Vagina (tissue), 2 donors: ENCODE results near the gene ECE1.

Experiments used
- CTCF ChIP-seq, 3 experiments: fragments of 450-650 bp in 2 of 3; fragments of 200-600 bp in 1 of 3; sonication (generic) in 1 of 3; IDR thresholded peaks; one replicate each; pipeline ENCODE4 v1.5.1; 2017 to 2019; ENCODE audit warnings: antibody characterized with exemption in 3 of 3, mild to moderate bottlenecking in 2 of 3, moderate library complexity in 2 of 3
- POLR2A ChIP-seq, 2 donors: fragments of 450-650 bp; IDR thresholded peaks; one replicate each; pipeline ENCODE4 v1.6.1; 2017; ENCODE audit warnings: antibody characterized with exemption in 2 of 2, mild to moderate bottlenecking in 2 of 2, moderate library complexity in 2 of 2
- POLR2AphosphoS5 ChIP-seq, 2 donors: sonication (generic); formaldehyde crosslinking; IDR thresholded peaks; one replicate each; pipeline ENCODE4 v1.9.0; 2017; ENCODE audit warnings: antibody characterized with exemption in 2 of 2, mild to moderate bottlenecking in 2 of 2, low read depth in 1 of 2; ENCODE audit not compliant: insufficient read depth in 1 of 2

GRCh38 chr1:21261551-21262292 lies 28.5 kb downstream of the ECE1 start:
- TF ChIP-seq CTCF (IDR thresholded peaks at IDR 0.05) (no peak), POLR2A (IDR thresholded peaks at IDR 0.05) (no peak), POLR2AphosphoS5 (IDR thresholded peaks at IDR 0.05; ENCODE audit: insufficient read depth in 1 of 2, low read depth in 1 of 2) (peak; percentile 68 to 70)
